ENCODE results near the gene PTPRJ. TPM values are rescaled to one million over a fixed set of nuclear protein-coding genes. Genes with fewer than 3 reads are reported as not detected.

Gene PTPRJ
- total RNA-seq, 1 experiment from 2014 or later = 43.7 TPM

DNA sequence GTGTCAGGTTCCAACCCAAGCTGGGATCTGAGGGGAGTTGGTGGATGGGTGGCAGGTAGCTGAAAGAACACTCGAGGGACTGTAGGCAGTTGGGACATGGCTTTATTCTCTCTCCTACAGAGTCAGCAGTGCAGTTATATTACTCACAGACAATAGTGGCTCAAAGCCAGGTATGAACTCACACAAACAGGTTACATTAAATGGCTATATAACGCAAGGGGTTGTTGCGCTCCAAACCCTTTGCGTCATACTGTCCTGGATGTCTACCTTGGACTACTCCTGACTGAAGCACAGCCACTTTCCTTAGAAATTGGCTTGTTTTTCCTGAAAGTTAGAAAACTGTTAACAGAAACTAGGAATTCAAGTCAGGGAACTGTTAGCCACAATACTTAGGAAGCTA is 169.9 kb downstream of the PTPRJ start:
- intact Hi-C loops (cut with micrococcal nuclease; ENCODE audit: unreplicated experiment) = no loop called here
- BruUV-seq (replicated peaks) = no TSS peak
- Histone ChIP-seq H3K4me1 (replicated peaks; ENCODE audit: insufficient read depth) (no peaks in the 10 kb centered on the region), H3K27me3 (ENCODE audit: insufficient read depth, low read depth) (no peaks in the 10 kb centered on the region), H3F3A (ENCODE audit: insufficient read depth, low read depth) (peaks cover 8% of the 10 kb centered on the region; the same call in 1 of the 2 replicates), H2AFZ (no peak overlapping the region), H3K4me2 (no peak overlapping the region), H3K9me3 (ENCODE audit: insufficient read depth, low read depth) (no peaks in the 10 kb centered on the region), H3K9me2 (ENCODE audit: insufficient read depth) (no peaks in the 10 kb centered on the region), H3K27ac (no peak overlapping the region), H3K4me3 (no peak overlapping the region), H4K20me1 (ENCODE audit: insufficient read depth) (no peaks in the 10 kb centered on the region), H3K79me2 (ENCODE audit: low read depth) (no peaks in the 10 kb centered on the region), H3K36me3 (ENCODE audit: low read depth) (peaks cover 57% of the 10 kb centered on the region)
- TF ChIP-seq EZH2 (IDR thresholded peaks at IDR 0.05; ENCODE audit: low read depth) = no peak
- TF ChIP-seq, protein P1, sequence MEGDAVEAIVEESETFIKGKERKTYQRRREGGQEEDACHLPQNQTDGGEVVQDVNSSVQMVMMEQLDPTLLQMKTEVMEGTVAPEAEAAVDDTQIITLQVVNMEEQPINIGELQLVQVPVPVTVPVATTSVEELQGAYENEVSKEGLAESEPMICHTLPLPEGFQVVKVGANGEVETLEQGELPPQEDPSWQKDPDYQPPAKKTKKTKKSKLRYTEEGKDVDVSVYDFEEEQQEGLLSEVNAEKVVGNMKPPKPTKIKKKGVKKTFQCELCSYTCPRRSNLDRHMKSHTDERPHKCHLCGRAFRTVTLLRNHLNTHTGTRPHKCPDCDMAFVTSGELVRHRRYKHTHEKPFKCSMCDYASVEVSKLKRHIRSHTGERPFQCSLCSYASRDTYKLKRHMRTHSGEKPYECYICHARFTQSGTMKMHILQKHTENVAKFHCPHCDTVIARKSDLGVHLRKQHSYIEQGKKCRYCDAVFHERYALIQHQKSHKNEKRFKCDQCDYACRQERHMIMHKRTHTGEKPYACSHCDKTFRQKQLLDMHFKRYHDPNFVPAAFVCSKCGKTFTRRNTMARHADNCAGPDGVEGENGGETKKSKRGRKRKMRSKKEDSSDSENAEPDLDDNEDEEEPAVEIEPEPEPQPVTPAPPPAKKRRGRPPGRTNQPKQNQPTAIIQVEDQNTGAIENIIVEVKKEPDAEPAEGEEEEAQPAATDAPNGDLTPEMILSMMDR (conservative IDR thresholded peaks at IDR 0.05) = no peak
- DNase-seq = no peak
- CTCF ChIA-PET = no interaction called here
- POLR2A ChIA-PET (ENCODE audit: unreplicated experiment) = no interaction called here

DNA sequence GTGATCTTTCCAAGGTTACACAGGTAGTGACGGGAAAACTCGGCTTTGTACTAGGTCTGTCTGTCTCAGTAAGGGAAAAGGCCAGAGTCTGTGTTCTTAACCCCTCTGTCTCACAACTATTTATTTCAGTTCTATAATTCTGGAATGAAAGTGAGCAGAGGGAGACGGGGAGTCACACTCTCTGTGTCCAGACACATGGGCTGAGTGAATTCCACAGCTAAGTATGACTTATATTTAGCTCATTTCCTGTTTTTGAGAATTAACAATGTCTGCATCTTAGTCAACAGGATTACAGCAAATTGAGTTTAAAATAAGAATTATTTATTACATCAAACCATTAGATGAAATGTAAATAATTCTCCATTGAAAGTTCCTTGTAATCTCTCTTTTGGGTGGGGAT is 173.8 kb downstream of the PTPRJ start:
- Histone ChIP-seq H3K36me3 (ENCODE audit: low read depth) (peaks cover 56% of the 10 kb centered on the region), H3K4me2 (no peak overlapping the region), H4K20me1 (ENCODE audit: insufficient read depth) (no peaks in the 10 kb centered on the region), H3K9me3 (ENCODE audit: insufficient read depth, low read depth) (no peaks in the 10 kb centered on the region), H3K4me1 (replicated peaks; ENCODE audit: insufficient read depth) (no peaks in the 10 kb centered on the region), H2AFZ (no peak overlapping the region), H3K27me3 (ENCODE audit: insufficient read depth, low read depth) (no peaks in the 10 kb centered on the region), H3K79me2 (ENCODE audit: low read depth) (no peaks in the 10 kb centered on the region), H3K4me3 (no peak overlapping the region), H3K9me2 (ENCODE audit: insufficient read depth) (no peaks in the 10 kb centered on the region), H3K27ac (no peak overlapping the region), H3F3A (ENCODE audit: insufficient read depth, low read depth) (0 out of 2 replicates have a peak, but pooled peaks cover 8% of the 10 kb centered on the region)
- no peak for DNase-seq
- ChIA-PET POLR2A (ENCODE audit: unreplicated experiment) (no interaction called here), CTCF (no interaction called here)
- intact Hi-C loops (cut with micrococcal nuclease; ENCODE audit: unreplicated experiment) = no loop called here
- no TSS peak for BruUV-seq (replicated peaks)
- TF ChIP-seq EZH2 (IDR thresholded peaks at IDR 0.05; ENCODE audit: low read depth) = no peak
- TF ChIP-seq, protein P1 (conservative IDR thresholded peaks at IDR 0.05) = no peak

DNA sequence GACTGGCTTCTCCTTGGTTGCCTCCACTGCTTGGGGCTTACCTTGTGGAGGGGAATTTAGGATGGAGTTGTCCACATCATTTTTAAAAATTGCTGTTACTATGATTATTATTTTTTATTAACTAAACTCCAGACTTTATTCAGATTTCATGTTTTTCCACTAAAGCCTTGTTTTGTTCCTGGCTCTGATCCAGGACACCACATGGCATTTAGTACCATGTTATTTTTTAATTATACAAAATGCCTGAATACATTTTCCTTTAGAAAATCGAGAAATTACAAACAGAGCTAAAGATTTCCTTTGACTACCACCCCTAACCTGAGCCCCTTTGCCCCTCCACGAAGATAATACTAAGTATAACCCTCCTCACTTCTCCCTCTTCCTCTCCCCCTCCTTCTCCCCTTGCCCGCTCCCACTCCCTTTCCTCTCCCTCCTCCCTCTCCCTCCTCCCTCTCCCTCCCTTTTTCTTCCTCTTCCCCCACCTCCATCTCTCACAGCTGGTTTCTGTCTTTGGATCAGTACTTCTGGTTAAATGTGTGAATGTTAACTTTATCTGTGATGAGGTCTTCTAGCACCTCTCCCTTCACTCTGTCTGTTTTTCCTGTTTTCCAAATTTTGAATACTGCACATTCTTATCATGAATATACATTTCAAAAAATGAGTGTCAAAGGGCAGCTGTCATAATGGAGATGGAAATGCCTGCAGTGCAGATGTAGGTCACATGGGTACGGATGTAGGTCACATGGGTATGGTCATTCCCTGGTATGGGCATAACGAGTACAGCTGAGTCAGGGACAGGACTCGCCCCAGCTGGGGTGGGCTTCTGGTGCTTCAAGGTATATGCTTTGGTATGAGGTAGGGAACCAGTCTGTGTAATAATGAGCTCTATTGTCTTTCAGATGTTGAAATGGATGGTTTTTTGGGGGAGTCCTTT is 181.9 kb downstream of the PTPRJ start:
- Histone ChIP-seq H3K9me2 (ENCODE audit: insufficient read depth) (no peaks in the 10 kb centered on the region), H3K27ac (no peak overlapping the region), H3K4me2 (no peak overlapping the region), H4K20me1 (ENCODE audit: insufficient read depth) (peaks cover 8% of the 10 kb centered on the region; the same call in 1 of the 2 replicates), H3K4me1 (replicated peaks; ENCODE audit: insufficient read depth) (0 out of 2 replicates have a peak, but pooled peaks cover 3% of the 10 kb centered on the region), H3K9me3 (ENCODE audit: insufficient read depth, low read depth) (no peaks in the 10 kb centered on the region), H3K79me2 (ENCODE audit: low read depth) (no peaks in the 10 kb centered on the region), H3K4me3 (no peak overlapping the region), H3F3A (ENCODE audit: insufficient read depth, low read depth) (peaks cover 10% of the 10 kb centered on the region; the same call in 1 of the 2 replicates), H3K36me3 (ENCODE audit: low read depth) (peaks cover 17% of the 10 kb centered on the region), H3K27me3 (ENCODE audit: insufficient read depth, low read depth) (no peaks in the 10 kb centered on the region), H2AFZ (no peak overlapping the region)
- no peak for DNase-seq
- TF ChIP-seq, protein P1 (conservative IDR thresholded peaks at IDR 0.05) = no peak
- TF ChIP-seq EZH2 (IDR thresholded peaks at IDR 0.05; ENCODE audit: low read depth) = no peak
- ChIA-PET POLR2A (ENCODE audit: unreplicated experiment) (no interaction called here), CTCF (no interaction called here)
- BruUV-seq (replicated peaks) = no TSS peak
- intact Hi-C loops (cut with micrococcal nuclease; ENCODE audit: unreplicated experiment) = loop anchor here (10.0 kb wide), 1 partner anchor 227 kb away; no protein-coding TSS in a partner anchor

Data from PC-9 (cell line).